Measurements from ENCODE around the gene LANCL1.

DNA sequence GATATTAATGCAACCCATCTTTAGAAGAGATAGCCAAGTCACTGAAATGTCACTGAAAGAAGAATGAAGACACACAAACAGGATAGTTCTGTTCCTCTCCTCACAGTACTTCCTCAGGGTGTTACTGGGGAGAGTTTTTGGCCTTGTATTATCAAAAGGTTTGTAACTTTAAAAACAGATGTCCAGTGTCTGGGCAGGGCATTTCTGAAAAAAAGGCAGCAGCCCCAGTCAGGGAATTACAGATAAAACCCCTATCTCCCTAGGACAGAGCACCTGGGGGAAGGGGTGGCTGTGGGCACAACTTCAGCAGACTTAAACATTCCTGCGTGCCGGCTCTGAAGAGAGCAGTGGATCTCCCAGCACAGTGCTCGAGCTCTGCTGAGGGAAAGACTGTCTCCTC is 30.8 kb downstream of the LANCL1 start:
- TF ChIP-seq POLR2A (IDR thresholded peaks at IDR 0.05), result no peak
- TF ChIP-seq, protein P1, sequence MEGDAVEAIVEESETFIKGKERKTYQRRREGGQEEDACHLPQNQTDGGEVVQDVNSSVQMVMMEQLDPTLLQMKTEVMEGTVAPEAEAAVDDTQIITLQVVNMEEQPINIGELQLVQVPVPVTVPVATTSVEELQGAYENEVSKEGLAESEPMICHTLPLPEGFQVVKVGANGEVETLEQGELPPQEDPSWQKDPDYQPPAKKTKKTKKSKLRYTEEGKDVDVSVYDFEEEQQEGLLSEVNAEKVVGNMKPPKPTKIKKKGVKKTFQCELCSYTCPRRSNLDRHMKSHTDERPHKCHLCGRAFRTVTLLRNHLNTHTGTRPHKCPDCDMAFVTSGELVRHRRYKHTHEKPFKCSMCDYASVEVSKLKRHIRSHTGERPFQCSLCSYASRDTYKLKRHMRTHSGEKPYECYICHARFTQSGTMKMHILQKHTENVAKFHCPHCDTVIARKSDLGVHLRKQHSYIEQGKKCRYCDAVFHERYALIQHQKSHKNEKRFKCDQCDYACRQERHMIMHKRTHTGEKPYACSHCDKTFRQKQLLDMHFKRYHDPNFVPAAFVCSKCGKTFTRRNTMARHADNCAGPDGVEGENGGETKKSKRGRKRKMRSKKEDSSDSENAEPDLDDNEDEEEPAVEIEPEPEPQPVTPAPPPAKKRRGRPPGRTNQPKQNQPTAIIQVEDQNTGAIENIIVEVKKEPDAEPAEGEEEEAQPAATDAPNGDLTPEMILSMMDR (IDR thresholded peaks at IDR 0.05 in 4 of 5, conservative IDR thresholded peaks at IDR 0.05 in 1 of 5), result no peak
